GM23248 (cell line): ENCODE results near the gene UBASH3A.

Experiments
- EZH2 ChIP-seq: fragments of 200-600 bp; sonication (generic); IDR thresholded peaks from 2 replicates; pipeline ENCODE4 v1.6.1; 2018; ENCODE audit warnings: antibody characterized with exemption, mild to moderate bottlenecking; ENCODE audit not compliant: insufficient read depth, poor library complexity, severe bottlenecking
- EZH2phosphoT487 ChIP-seq: fragments of 200-600 bp; sonication (generic); IDR thresholded peaks from 2 replicates; pipeline ENCODE4 v1.6.1; 2018; ENCODE audit warnings: antibody characterized with exemption, moderate library complexity, mild to moderate bottlenecking, low read depth; ENCODE audit not compliant: insufficient read depth

- TF ChIP-seq EZH2 (no peak), EZH2phosphoT487 (no peak)
Measured at GRCh38 chr21:42453986-42454570, 50.4 kb downstream of the UBASH3A start.
